ENCODE data around the gene ZNF628. TPM values are rescaled to one million over a fixed set of nuclear protein-coding genes. Genes with fewer than 3 reads are reported as not detected.

Gene ZNF628
- total RNA-seq, 1 donor from 2014 or later: 3.7 TPM

- ATAC-seq: no peak
Measured at GRCh38 chr19:55451163-55451964, 25.1 kb upstream of the ZNF628 start.

GRCh38 chr19:55451965-55452748 is 24.3 kb upstream of the ZNF628 start:
- ATAC-seq: no peak

- peak; percentile 72 for ATAC-seq
Measured at GRCh38 chr19:55452749-55453346, 23.6 kb upstream of the ZNF628 start.

GRCh38 chr19:55453511-55454260 is 22.7 kb upstream of the ZNF628 start:
- ATAC-seq: no peak

- ATAC-seq: no peak
Measured at GRCh38 chr19:55454787-55455243, 21.6 kb upstream of the ZNF628 start.

- ATAC-seq: no peak
Measured at GRCh38 chr19:55455576-55456235, 20.7 kb upstream of the ZNF628 start.

GRCh38 chr19:55456347-55456746 is 20.1 kb upstream of the ZNF628 start:
- no peak for ATAC-seq

- no peak for ATAC-seq
Measured at GRCh38 chr19:55457683-55458457, 18.5 kb upstream of the ZNF628 start.

- no peak for ATAC-seq
Measured at GRCh38 chr19:55459551-55459949, 16.9 kb upstream of the ZNF628 start.

- no peak for ATAC-seq
Measured at GRCh38 chr19:55459950-55460657, 16.3 kb upstream of the ZNF628 start.

GRCh38 chr19:55460670-55461258 is 15.7 kb upstream of the ZNF628 start:
- peak; percentile 51 for ATAC-seq

GRCh38 chr19:55461259-55461973 is 15.0 kb upstream of the ZNF628 start, which contains the start of gene ISOC2:
TSS of gene ISOC2 (minus strand) at chr19:55461642. CDS start at chr19:55456486, 5,156 bp downstream.
- ATAC-seq: peak; percentile 97

- ATAC-seq: no peak
Measured at GRCh38 chr19:55461974-55462626, 14.3 kb upstream of the ZNF628 start.

GRCh38 chr19:55462722-55463121 is 13.7 kb upstream of the ZNF628 start:
- no peak for ATAC-seq

GRCh38 chr19:55463583-55464031 is 12.8 kb upstream of the ZNF628 start:
- no peak for ATAC-seq

GRCh38 chr19:55464039-55464661 is 12.3 kb upstream of the ZNF628 start:
- ATAC-seq: no peak

GRCh38 chr19:55464662-55465054 is 11.8 kb upstream of the ZNF628 start, which contains the start of gene C19orf85:
TSS of gene C19orf85 (minus strand) at chr19:55464751. CDS start at chr19:55464554, 197 bp downstream.
- ATAC-seq: no peak

Data from esophagus mucosa (tissue), 1 donor.